Skeletal muscle cell (primary cell): ENCODE results near the gene PCBD2.
A peak's percentile ranks its signal among the peaks of the same experiment; 100 is the strongest.
"Not testable (repeated sequence)": the region's sequence is repeated elsewhere in the genome, so short reads cannot be mapped to it uniquely, and the experiment has no call there.

Experiments used
- DNase-seq: peaks from one replicate; pipeline ENCODE4 v3.0.0-alpha.2; 2010; ENCODE audit warnings: low read depth
- H3K4me3 ChIP-seq: 2 replicates; pipeline ENCODE4 v1.5.1; 2011; ENCODE audit warnings: low read depth, mild to moderate bottlenecking, control low read depth, low read length, moderate library complexity

PCBD2 gene

GRCh38 chr5:134945041-134945440, 40.1 kb downstream of the PCBD2 start:
- DNase-seq = no peak
- H3K4me3 ChIP-seq = no peak overlapping the region

- DNase-seq = peak; percentile 41
- H3K4me3 ChIP-seq = no peak overlapping the region
Measured at GRCh38 chr5:134948911-134949310, 44.0 kb downstream of the PCBD2 start.

GRCh38 chr5:134949316-134949715, 44.4 kb downstream of the PCBD2 start:
- DNase-seq = no peak
- no peak overlapping the region for H3K4me3 ChIP-seq

- DNase-seq = no peak
- no peak overlapping the region for H3K4me3 ChIP-seq
Measured at GRCh38 chr5:134957920-134958608, 53.1 kb downstream of the PCBD2 start.

- DNase-seq = no peak
- H3K4me3 ChIP-seq = no peak overlapping the region
Measured at GRCh38 chr5:134958755-134959154, 53.8 kb downstream of the PCBD2 start.

- DNase-seq = no peak
- no peak overlapping the region for H3K4me3 ChIP-seq
Measured at GRCh38 chr5:134963098-134963497, 58.2 kb downstream of the PCBD2 start.

GRCh38 chr5:134964359-134965270, 59.7 kb downstream of the PCBD2 start:
- H3K4me3 ChIP-seq = no peak overlapping the region
- DNase-seq = no peak

- H3K4me3 ChIP-seq = no peak overlapping the region
- no peak for DNase-seq
Measured at GRCh38 chr5:134965271-134965825, 60.4 kb downstream of the PCBD2 start.

- no peak within 1 kb of the TSS for H3K4me3 ChIP-seq
- DNase-seq = no peak
Measured at GRCh38 chr5:134967607-134968006, 62.7 kb downstream of the PCBD2 start, which contains the start of gene CATSPER3. Gene CATSPER3 (plus strand): TSS chr5:134967907. CDS start chr5:134967992, 85 bp downstream.

- no peak overlapping the region for H3K4me3 ChIP-seq
- DNase-seq = no peak
Measured at GRCh38 chr5:134968055-134968454, 63.1 kb downstream of the PCBD2 start.

GRCh38 chr5:134969166-134969565, 64.2 kb downstream of the PCBD2 start:
- H3K4me3 ChIP-seq = no peak overlapping the region
- DNase-seq = no peak

GRCh38 chr5:134975078-134975715, 70.3 kb downstream of the PCBD2 start:
- no peak overlapping the region for H3K4me3 ChIP-seq
- DNase-seq = peak; percentile 17

GRCh38 chr5:134975843-134976242, 70.9 kb downstream of the PCBD2 start:
- DNase-seq = no peak
- H3K4me3 ChIP-seq = no peak overlapping the region

GRCh38 chr5:134976841-134977240, 71.9 kb downstream of the PCBD2 start:
- H3K4me3 ChIP-seq = no peak overlapping the region
- DNase-seq = no peak

GRCh38 chr5:134979416-134979815, 74.5 kb downstream of the PCBD2 start:
- H3K4me3 ChIP-seq = no peak overlapping the region

GRCh38 chr5:134982230-134982629, 77.3 kb downstream of the PCBD2 start:
- DNase-seq = no peak
- H3K4me3 ChIP-seq = no peak overlapping the region

More at GRCh38 chr5:134979416-134979815, 74.5 kb downstream of the PCBD2 start:
- DNase-seq = no peak

- DNase-seq = no peak
- no peak overlapping the region for H3K4me3 ChIP-seq
Measured at GRCh38 chr5:134989266-134989830, 84.4 kb downstream of the PCBD2 start.

- H3K4me3 ChIP-seq, DNase-seq: not testable (repeated sequence)
Measured at GRCh38 chr5:134990183-134990582, 85.3 kb downstream of the PCBD2 start.

GRCh38 chr5:134992148-134992547, 87.2 kb downstream of the PCBD2 start:
- no peak overlapping the region for H3K4me3 ChIP-seq
- DNase-seq = no peak
